Stimulated activated CD8-positive, alpha-beta memory T cell treated with anti-CD3 and anti-CD28 coated beads, Interleukin-7, amount 100 ng/mL, for 24 hours (primary cell): ENCODE data around the gene MCF2L.

Experiments used
- DNase-seq: peaks from one replicate; pipeline ENCODE4 v3.0.0-alpha.2; 2020; ENCODE audit warnings: low read depth

The MCF2L gene

GRCh38 chr13:113114511-113115362 lies 145.7 kb downstream of the MCF2L start:
- DNase-seq, result no peak

- no peak for DNase-seq
Observed at GRCh38 chr13:113115363-113116205, 146.6 kb downstream of the MCF2L start.

- no peak for DNase-seq
Observed at GRCh38 chr13:113116206-113116800, 147.3 kb downstream of the MCF2L start.

- DNase-seq, result no peak
Observed at GRCh38 chr13:113116871-113117271, 147.9 kb downstream of the MCF2L start.

GRCh38 chr13:113117335-113117872 lies 148.4 kb downstream of the MCF2L start:
- DNase-seq, result no peak

GRCh38 chr13:113117911-113118260 lies 148.9 kb downstream of the MCF2L start:
- DNase-seq, result no peak

- DNase-seq, result no peak
Observed at GRCh38 chr13:113118261-113119021, 149.4 kb downstream of the MCF2L start.

- DNase-seq, result no peak
Observed at GRCh38 chr13:113119166-113119821, 150.3 kb downstream of the MCF2L start.

GRCh38 chr13:113119822-113120189 lies 150.8 kb downstream of the MCF2L start:
- no peak for DNase-seq

GRCh38 chr13:113120300-113121182 lies 151.5 kb downstream of the MCF2L start:
- no peak for DNase-seq

- no peak for DNase-seq
Observed at GRCh38 chr13:113121183-113121927, 152.3 kb downstream of the MCF2L start.

GRCh38 chr13:113121928-113122471 lies 153.0 kb downstream of the MCF2L start:
- no peak for DNase-seq

- no peak for DNase-seq
Observed at GRCh38 chr13:113122550-113123225, 153.7 kb downstream of the MCF2L start, which contains the start of gene F10. Gene F10 (plus strand): TSS chr13:113122799. CDS start chr13:113122856, 57 bp downstream.

GRCh38 chr13:113123226-113124201 lies 154.5 kb downstream of the MCF2L start:
- DNase-seq, result no peak

- no peak for DNase-seq
Observed at GRCh38 chr13:113124211-113124970, 155.4 kb downstream of the MCF2L start.

GRCh38 chr13:113125506-113126264 lies 156.7 kb downstream of the MCF2L start:
- DNase-seq, result no peak
